Prostate gland (tissue), 2 donors: ENCODE measurements around the gene ZAP70. TPM values are rescaled to one million over a fixed set of nuclear protein-coding genes. Genes with fewer than 3 reads are reported as not detected.

Experiments
- DNase-seq: peaks from one replicate; pipeline ENCODE4 v3.0.0-alpha.2; 2019; ENCODE audit warnings: low spot score
- H3K27ac ChIP-seq, 2 donors: fragments of 200-600 bp; sonication (generic); 2 replicates each; pipeline ENCODE4 v1.5.1; 2017 to 2019
- H3K27me3 ChIP-seq: fragments of 200-600 bp; sonication (generic); replicated peaks from 2 replicates; pipeline ENCODE4 v1.5.1; 2019; ENCODE audit not compliant: insufficient read depth
- H3K36me3 ChIP-seq, 2 donors: fragments of 200-600 bp; sonication (generic); 1 replicate in 1 of 2; 2 replicates in 1 of 2; pipeline versions ENCODE4 v1.5.1 to v1.8.1; 2017 to 2019
- H3K4me1 ChIP-seq: fragments of 200-600 bp; sonication (generic); replicated peaks from 2 replicates; pipeline ENCODE4 v1.5.1; 2019
- H3K4me3 ChIP-seq, 2 donors: fragments of 200-600 bp; sonication (generic); 2 replicates each; pipeline ENCODE4 v1.5.1; 2017 to 2019
- H3K9me3 ChIP-seq: fragments of 200-600 bp; sonication (generic); 2 replicates; pipeline ENCODE4 v1.5.1; 2017
- POLR2A ChIP-seq: fragments of 450-650 bp; IDR thresholded peaks from one replicate; pipeline ENCODE4 v1.6.1; 2016; ENCODE audit warnings: antibody characterized with exemption, mild to moderate bottlenecking
- POLR2AphosphoS5 ChIP-seq: sonication (generic); formaldehyde crosslinking; IDR thresholded peaks from one replicate; pipeline ENCODE4 v1.6.1; 2017; ENCODE audit warnings: antibody characterized with exemption
- WGBS: methylation state at CpG from one replicate; pipeline ENCODE4 v1.1.5; 2018; 5-methylcytosine and 5-hydroxymethylcytosine counted together
- intact Hi-C: fragments of 100-400 bp; cut with DNase I; formaldehyde crosslinking; loops from one replicate; pipeline ENCODE4 v1.14.2; 2022
- total RNA-seq, 2 donors: library from RNA; depleted of rRNA; stranded (reverse); fragments of >200 nt; gene quantifications; one replicate each; pipeline ENCODE4 v1.1.0, GENCODE V29; 2016
- TF ChIP-seq, protein P1 (sequence below), 4 experiments: fragments of 200-600 bp in 2 of 4; fragments of 450-650 bp in 2 of 4; sonication (generic) in 2 of 4; IDR thresholded peaks; 1 replicate in 3 of 4; 2 replicates in 1 of 4; pipeline ENCODE4 v1.5.1; 2016 to 2019; ENCODE audit warnings: antibody characterized with exemption in 4 of 4, mild to moderate bottlenecking in 2 of 4, moderate library complexity in 2 of 4

The ZAP70 gene
- total RNA-seq, 2 donors from 2014 or later, result 1.8 to 3.9 TPM

- no peak overlapping the region for H3K27ac ChIP-seq
- H3K4me1 ChIP-seq, result no peaks in the 10 kb centered on the region
- no peak for TF ChIP-seq POLR2AphosphoS5
- TF ChIP-seq POLR2A, result no peak
- TF ChIP-seq, protein P1, sequence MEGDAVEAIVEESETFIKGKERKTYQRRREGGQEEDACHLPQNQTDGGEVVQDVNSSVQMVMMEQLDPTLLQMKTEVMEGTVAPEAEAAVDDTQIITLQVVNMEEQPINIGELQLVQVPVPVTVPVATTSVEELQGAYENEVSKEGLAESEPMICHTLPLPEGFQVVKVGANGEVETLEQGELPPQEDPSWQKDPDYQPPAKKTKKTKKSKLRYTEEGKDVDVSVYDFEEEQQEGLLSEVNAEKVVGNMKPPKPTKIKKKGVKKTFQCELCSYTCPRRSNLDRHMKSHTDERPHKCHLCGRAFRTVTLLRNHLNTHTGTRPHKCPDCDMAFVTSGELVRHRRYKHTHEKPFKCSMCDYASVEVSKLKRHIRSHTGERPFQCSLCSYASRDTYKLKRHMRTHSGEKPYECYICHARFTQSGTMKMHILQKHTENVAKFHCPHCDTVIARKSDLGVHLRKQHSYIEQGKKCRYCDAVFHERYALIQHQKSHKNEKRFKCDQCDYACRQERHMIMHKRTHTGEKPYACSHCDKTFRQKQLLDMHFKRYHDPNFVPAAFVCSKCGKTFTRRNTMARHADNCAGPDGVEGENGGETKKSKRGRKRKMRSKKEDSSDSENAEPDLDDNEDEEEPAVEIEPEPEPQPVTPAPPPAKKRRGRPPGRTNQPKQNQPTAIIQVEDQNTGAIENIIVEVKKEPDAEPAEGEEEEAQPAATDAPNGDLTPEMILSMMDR (IDR thresholded peaks at IDR 0.05), result no peak
- intact Hi-C loops, result no loop called here
- WGBS, result 33% methylated on average over 3 of the region's 3 CpGs
- H3K27me3 ChIP-seq, result no peaks in the 10 kb centered on the region
- H3K36me3 ChIP-seq, result no peaks in the 10 kb centered on the region
- H3K4me3 ChIP-seq, result no peak overlapping the region
- H3K9me3 ChIP-seq, result no peaks in the 10 kb centered on the region
- DNase-seq, result no peak
Measured at GRCh38 chr2:97751752-97752151, 38.4 kb downstream of the ZAP70 start.

DNA sequence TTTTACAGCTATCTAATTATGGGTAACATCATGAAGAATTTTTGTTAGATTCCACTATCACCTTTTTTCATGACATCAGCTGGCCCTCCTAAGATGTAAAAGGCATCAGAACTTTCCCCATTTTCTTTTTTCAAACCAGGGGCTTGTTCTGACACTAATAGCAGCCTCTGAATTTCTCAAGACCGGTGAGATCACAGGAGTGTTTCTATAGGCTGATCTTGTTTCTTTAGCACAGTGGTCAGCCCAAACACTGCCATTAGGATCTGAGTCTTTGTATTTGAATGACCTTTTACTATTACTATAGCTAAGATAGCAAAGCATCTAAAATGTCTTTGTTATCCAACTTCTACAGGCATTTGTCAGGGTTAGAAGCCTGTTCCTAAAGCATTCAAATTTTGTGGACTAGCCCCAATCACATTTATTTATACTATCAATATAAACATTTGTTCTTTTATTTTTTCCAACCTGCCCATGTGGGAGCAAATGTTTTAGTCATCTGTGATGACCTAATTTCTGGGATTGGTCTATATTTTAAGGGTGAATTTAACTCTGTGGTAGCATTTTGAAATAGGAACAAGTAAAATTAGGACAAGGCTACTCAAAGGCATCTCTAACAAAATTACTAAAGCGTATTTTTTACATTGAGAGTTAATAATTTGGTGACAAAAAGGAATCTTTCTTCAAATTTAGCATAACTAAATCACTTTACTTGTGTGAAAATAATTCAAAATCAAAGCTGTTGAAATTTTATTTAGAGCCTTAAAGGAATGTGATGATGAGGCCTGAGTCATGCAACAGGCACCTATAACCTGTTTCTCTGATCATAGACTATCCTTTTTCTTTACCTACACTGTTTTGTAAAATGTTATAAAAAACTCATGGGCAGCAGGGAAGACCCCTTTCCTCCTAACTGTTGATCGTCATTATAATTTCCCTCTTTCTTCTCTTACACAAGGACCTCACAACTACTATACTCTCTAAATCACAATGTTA is 39.3 kb downstream of the ZAP70 start:
- Histone ChIP-seq H3K4me1 (no peaks in the 10 kb centered on the region), H3K27me3 (no peaks in the 10 kb centered on the region), H3K27ac (no peak overlapping the region), H3K36me3 (no peaks in the 10 kb centered on the region), H3K4me3 (no peak overlapping the region), H3K9me3 (no peaks in the 10 kb centered on the region)
- no peak for DNase-seq
- 89% methylated on average over 3 of the region's 3 CpGs for WGBS
- intact Hi-C loops, result no loop called here
- TF ChIP-seq, protein P1 (IDR thresholded peaks at IDR 0.05), result no peak
- TF ChIP-seq POLR2A (no peak), POLR2AphosphoS5 (no peak)

DNA sequence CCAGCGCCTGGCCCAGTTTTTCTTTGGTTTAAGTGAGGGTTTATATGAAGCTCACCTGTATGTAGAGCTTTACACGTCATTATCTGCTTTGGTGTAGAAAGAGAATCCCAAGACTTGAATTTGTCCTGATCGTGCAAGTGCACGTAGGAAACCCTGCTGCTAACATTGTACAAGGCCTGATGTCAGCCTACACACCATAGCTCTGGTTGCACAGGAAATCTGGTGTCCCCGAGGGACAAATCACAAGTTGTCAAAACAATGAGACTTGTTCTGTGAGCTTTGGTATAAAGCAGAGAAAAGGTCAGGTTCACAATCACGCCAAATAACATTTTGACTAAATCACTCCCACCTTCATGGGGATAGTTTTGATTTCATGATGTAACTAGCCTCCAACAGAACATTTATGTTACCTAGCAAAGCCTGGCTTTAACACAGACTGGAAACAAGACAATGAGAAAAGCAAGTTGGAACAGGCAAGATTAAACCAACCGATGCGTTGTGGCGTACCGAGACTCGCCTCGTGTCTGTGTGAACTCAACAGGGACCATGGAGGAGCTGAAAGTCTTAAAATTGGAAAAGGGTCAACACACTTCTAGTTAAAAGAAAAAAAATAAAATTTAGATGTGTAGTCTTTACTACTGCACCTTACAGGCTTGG is 41.4 kb downstream of the ZAP70 start:
- Histone ChIP-seq H3K9me3 (no peaks in the 10 kb centered on the region), H3K4me1 (no peaks in the 10 kb centered on the region), H3K27ac (no peak overlapping the region), H3K36me3 (no peaks in the 10 kb centered on the region), H3K4me3 (no peak overlapping the region), H3K27me3 (no peaks in the 10 kb centered on the region)
- TF ChIP-seq, protein P1 (IDR thresholded peaks at IDR 0.05), result no peak
- no peak for TF ChIP-seq POLR2A
- no peak for TF ChIP-seq POLR2AphosphoS5
- WGBS, result 61% methylated on average over 12 of the region's 12 CpGs
- intact Hi-C loops, result no loop called here
- DNase-seq, result no peak

DNA sequence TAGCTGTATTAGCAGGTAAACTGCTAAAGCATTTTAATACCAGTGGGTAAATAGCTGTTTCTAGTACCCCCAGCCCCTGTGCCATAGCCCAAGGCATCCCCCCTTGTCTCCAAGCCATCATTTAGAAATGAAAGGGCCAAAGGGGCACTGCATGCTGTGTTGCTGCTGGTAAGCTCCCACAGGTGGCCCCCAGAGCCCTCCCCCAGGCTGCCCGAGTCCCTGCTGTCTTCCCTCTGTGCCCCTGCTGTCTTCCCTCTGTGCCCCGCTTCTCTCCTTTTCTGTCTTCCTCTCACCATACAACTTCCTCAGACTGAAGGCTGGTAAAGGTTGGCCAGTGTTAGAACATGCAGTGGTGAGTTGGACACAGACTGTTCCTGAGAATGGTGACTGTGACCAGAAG is 42.1 kb downstream of the ZAP70 start:
- WGBS, result 92% methylated on average over 2 of the region's 2 CpGs

More for the DNA sequence above, 42.1 kb downstream of the ZAP70 start:
- Histone ChIP-seq H3K4me3 (no peak overlapping the region), H3K4me1 (no peaks in the 10 kb centered on the region), H3K27ac (no peak overlapping the region), H3K27me3 (no peaks in the 10 kb centered on the region), H3K9me3 (no peaks in the 10 kb centered on the region), H3K36me3 (peaks cover 0 to 4% of the 10 kb centered on the region in 2 donors)
- DNase-seq, result no peak
- intact Hi-C loops, result no loop called here
- TF ChIP-seq, protein P1 (IDR thresholded peaks at IDR 0.05), result no peak
- TF ChIP-seq POLR2AphosphoS5, result no peak
- no peak for TF ChIP-seq POLR2A
